GM12873 (cell line): ENCODE results near the gene KCNJ6.

Experiments
- TF ChIP-seq, protein P1 (sequence below): IDR thresholded peaks from 2 replicates; pipeline ENCODE4 v1.5.1; 2012; ENCODE audit warnings: low read depth, mild to moderate bottlenecking, moderate library complexity, low read length, control low read depth; ENCODE audit not compliant: insufficient read depth; ENCODE audit errors: missing control alignments

The KCNJ6 gene

DNA sequence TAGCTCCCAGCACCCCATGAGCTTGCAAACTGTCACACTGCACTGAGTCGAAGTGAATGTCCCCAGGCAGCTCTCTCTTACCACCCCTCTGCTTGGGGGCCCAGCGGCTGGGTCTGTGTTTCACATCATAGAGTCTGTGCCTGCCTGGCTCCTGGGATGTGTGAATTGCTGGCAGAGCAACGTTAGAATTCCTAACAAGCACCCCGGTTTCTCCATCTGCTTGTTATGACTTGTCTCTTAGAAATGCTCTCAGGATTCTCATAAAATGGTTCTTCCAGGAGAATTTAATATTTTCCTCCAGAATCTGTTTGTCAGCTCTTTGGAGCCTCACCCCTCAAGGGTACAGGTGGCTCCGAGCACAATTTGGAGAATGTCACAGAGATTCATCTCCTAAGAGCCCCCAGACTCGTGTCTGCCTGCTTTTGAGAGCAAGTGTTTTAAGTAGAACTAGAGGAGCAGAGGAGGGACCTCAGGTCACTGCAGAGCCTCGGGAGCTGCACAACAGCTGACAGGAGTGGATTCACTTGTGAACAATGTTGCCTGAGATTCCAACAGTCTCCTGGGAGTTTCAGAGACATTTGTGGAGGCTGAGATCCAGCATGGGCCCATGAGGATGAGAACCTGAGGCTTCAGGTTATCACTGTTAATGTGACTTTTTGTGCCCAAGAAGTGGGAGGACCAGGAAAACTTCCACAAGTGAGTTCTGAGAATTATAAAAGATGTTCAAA, 131.5 kb downstream of the KCNJ6 start:
- TF ChIP-seq, protein P1, sequence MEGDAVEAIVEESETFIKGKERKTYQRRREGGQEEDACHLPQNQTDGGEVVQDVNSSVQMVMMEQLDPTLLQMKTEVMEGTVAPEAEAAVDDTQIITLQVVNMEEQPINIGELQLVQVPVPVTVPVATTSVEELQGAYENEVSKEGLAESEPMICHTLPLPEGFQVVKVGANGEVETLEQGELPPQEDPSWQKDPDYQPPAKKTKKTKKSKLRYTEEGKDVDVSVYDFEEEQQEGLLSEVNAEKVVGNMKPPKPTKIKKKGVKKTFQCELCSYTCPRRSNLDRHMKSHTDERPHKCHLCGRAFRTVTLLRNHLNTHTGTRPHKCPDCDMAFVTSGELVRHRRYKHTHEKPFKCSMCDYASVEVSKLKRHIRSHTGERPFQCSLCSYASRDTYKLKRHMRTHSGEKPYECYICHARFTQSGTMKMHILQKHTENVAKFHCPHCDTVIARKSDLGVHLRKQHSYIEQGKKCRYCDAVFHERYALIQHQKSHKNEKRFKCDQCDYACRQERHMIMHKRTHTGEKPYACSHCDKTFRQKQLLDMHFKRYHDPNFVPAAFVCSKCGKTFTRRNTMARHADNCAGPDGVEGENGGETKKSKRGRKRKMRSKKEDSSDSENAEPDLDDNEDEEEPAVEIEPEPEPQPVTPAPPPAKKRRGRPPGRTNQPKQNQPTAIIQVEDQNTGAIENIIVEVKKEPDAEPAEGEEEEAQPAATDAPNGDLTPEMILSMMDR = no peak

DNA sequence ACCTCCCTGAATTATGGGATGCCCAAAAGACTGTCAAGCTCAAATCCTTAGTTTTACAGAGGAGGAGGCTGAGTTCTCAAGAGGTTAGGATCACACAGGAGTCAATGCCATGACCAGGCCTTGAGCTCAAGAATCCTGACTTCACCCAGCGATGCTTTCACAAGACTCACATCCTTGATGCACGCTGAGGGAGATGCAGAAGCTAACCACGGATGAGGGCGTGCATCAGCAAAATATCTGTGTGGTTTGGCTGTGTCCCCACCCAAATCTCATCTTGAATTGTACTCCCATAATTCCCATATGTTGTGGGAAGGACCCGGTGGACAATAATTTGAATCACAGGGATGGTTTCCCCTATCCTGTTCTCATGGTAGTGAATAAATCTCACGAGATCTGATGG, 133.2 kb downstream of the KCNJ6 start:
- TF ChIP-seq, protein P1 = no peak

DNA sequence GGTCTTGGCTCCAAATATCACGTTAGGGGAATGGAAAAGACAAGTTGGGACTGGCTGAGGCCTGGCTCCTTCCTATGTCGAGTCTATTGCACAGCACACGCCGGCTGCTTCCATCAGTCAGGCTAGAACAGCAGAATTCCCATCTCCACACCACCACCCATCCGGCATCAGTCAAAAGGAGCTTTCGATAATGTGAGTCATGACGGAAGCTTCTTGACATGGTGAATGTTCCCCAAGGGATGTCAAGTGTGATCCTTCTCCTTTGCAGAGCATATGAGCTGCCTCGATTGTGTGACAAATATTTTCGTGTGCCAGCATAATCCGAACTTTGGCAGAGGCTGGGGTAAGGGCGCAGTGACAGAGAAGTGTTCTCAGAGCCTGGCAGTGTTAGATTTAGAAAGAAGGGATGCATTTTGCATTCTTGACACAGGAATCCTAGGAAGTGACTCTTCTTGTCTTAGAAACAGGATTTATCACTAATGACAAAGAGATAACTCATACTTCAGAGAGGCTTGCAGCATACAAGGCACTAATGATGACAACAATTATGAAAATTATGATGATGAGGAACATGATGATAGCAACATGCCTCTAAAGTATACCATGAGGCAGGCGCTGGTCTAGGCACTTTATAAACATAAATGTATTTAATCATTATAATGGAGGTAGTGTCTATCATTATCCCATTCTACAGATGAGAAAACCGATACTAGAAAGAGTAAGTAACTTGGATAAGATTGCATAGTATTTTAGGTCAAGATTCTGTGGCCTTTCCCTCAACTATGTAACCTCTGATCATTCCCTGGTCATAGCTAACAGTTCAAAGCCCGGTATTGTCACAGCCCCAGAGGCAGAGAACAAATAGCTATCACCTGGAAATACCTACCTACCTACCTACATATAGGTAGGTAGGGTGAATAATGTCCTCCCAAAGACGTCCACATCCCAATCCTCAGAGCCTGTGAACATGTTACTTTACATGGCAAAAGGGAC, 135.0 kb downstream of the KCNJ6 start:
- TF ChIP-seq, protein P1 = no peak

DNA sequence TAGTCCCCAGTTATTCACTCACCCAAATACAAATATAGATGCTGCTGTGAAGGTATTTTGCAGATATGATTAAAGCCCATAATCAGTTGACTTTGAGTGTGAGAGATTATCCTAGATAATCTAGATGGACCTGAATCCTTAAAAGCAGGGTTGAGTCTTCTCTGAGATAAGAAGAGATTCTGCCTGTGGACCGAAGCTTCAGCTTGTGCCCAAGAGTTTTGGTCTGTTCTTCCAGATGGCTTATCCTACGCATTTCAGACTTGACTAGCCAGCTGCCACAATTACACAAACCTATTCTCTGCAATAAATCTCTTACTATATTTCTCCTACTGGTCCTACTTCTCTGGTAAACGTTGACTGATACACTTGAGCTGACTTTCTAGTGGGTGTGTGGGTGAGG, 145.1 kb downstream of the KCNJ6 start:
- TF ChIP-seq, protein P1 = no peak

DNA sequence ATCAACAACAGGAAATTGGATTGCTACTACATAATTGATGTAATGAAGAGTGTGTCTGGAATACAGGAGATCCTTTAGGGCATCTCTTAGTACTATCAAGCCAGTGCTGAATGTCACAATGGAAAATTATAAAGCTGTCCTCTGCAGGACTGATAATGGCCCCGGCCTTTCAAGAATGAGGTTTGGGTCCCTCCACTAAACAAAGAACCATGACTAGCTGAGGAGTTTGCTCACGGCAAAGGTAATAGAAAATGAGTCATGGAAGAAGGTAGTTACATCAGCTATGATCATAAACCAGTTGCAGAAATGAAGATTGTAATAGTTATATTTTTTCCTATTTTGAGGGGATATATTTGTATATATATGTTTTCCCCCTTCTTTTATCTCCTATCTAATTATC, 145.8 kb downstream of the KCNJ6 start:
- TF ChIP-seq, protein P1 = no peak

DNA sequence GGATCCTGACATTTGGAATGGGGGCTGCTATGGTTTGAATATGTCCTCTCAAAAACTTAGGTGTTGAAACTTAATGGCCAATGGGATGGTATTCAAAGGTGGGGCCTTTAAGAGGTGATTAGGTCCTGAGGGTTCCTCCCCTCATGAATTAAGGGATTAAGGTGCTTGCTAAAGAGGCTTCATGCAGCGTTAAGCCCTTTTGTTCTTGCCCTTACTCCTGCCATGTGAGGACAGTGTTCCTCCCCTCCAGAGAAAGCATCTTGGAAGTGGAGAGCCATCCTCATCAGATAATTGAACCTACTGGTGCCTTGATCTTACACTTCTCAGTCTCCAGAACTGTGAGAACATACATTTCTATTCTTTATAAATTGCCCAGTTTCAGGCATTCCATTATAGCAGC, 146.6 kb downstream of the KCNJ6 start:
- TF ChIP-seq, protein P1 = no peak

DNA sequence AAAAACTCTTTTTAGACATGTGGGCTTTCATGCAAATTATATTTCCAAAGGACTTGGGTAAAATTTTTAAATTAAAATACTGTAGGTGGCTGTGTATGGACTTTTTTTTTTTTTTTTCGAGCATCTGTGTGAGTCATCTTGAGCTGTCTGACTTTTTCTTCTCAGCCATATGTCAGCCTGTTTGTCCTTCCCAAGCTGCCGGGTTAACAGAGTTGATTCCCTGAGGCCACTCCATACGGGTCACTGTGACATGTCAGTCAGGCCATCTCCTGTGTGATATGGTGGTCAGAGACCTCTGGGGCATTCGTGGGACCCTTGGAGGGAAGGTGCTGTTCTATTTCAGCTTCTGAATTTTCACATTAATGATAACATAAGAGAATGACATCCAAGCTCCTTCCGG, 148.3 kb downstream of the KCNJ6 start:
- TF ChIP-seq, protein P1 = no peak
